ENCODE measurements around the gene TARBP2. TPM values are rescaled to one million over a fixed set of nuclear protein-coding genes. Genes with fewer than 3 reads are reported as not detected.

Gene TARBP2
- total RNA-seq, 6 donors from 2014 or later: 25.4 to 74.4 (median 36.8) TPM

DNA sequence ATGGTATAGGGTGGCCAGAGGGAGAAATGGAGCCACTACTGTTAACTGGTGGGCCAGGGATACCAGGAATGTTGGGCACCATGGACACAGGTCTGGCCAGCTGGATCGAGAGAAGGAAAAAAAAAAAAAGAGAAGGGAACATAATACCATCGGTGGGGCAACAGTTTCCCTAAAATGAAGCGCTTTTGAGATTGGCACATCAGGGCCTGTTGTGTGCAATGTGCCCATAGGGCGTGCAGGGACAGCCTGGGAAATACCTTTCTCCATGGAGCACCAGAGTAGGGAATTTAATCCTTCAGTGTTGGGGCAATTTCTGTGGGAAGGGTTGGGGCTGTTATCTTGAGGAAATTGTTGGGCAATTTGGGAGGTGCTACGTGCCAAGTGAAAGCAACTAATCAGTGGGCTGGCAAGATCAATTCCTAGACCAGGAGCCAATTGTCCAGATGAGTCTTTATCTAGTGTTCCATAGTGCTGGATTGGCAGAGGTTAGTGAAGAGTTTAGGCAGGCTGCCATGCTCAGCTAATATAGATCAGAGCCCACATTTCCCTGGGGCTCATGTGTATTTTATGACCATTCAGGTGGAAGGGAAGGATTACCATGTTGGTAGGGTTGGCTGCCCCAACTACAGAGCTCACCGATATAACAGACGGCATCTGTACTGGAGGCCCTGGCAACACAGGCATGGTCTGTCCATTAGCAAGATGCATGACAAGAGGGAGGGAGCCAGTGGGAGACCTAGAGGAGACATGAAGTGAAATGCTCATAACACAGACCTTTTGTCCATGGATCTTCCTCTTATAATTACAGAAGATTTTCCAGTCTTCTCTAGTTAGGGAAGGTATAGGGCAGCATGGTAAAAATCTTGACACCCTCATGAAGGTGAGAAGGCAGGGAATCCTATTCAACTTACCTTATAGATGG lies 31.7 kb downstream of the TARBP2 start:
- Histone ChIP-seq H3K4me3 (no peak overlapping the region), H3K36me3 (peaks cover 24 to 95% (median 83%) of the 10 kb centered on the region in 4 donors), H3K9me3 (no peaks in the 10 kb centered on the region), H3K4me1 (peaks cover 0 to 15% (median 7%) of the 10 kb centered on the region in 4 donors), H3K27ac (no peak overlapping the region), H3K27me3 (no peaks in the 10 kb centered on the region)
- DNase-seq: no peak
- ATAC-seq (ENCODE audit: low FRiP score in 2 of 2): no peak
- WGBS, 2 donors: 85 to 92% methylated on average over 7 of the region's 7 CpGs
- TF ChIP-seq EP300 (IDR thresholded peaks at IDR 0.05) (no peak), POLR2AphosphoS5 (IDR thresholded peaks at IDR 0.05) (no peak), POLR2A (IDR thresholded peaks at IDR 0.05) (no peak)
- TF ChIP-seq, protein P1, sequence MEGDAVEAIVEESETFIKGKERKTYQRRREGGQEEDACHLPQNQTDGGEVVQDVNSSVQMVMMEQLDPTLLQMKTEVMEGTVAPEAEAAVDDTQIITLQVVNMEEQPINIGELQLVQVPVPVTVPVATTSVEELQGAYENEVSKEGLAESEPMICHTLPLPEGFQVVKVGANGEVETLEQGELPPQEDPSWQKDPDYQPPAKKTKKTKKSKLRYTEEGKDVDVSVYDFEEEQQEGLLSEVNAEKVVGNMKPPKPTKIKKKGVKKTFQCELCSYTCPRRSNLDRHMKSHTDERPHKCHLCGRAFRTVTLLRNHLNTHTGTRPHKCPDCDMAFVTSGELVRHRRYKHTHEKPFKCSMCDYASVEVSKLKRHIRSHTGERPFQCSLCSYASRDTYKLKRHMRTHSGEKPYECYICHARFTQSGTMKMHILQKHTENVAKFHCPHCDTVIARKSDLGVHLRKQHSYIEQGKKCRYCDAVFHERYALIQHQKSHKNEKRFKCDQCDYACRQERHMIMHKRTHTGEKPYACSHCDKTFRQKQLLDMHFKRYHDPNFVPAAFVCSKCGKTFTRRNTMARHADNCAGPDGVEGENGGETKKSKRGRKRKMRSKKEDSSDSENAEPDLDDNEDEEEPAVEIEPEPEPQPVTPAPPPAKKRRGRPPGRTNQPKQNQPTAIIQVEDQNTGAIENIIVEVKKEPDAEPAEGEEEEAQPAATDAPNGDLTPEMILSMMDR (IDR thresholded peaks at IDR 0.05): no peak

DNA sequence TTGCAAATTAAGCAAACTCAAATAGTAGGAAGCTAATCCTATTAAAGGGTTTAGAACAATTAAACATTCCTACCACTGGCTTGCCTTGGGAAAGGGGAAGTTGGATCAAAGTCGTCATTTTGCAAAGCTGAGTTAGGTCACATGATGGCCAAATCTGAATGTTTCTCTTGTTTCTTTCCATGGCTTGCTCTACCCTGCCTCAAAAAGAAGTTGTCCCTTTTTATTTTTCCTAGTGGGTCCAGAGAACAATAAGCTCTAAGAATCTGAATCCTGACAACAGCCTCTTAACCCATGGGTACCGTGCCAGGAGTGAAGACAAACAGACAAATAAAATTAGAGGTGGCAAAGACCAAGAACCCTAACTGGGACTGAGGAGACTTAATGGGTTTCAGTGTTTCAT lies 32.4 kb downstream of the TARBP2 start:
- peak overlapping the region in 1 of 4 donors; percentile 33 for H3K27ac ChIP-seq
- H3K27me3 ChIP-seq: no peaks in the 10 kb centered on the region
- no peaks in the 10 kb centered on the region for H3K9me3 ChIP-seq
- ATAC-seq (ENCODE audit: low FRiP score in 2 of 2) (no peak), DNase-seq (no peak)
- WGBS, 2 donors: 54 to 82% methylated on average over 2 of the region's 2 CpGs
- peaks cover 0 to 22% (median 13%) of the 10 kb centered on the region in 4 donors for H3K4me1 ChIP-seq
- H3K4me3 ChIP-seq: no peak overlapping the region
- TF ChIP-seq POLR2AphosphoS5 (IDR thresholded peaks at IDR 0.05): no peak
- TF ChIP-seq, protein P1 (IDR thresholded peaks at IDR 0.05): no peak
- TF ChIP-seq POLR2A (IDR thresholded peaks at IDR 0.05): no peak
- TF ChIP-seq EP300 (IDR thresholded peaks at IDR 0.05): no peak
- H3K36me3 ChIP-seq: peaks cover 24 to 89% (median 81%) of the 10 kb centered on the region in 4 donors

DNA sequence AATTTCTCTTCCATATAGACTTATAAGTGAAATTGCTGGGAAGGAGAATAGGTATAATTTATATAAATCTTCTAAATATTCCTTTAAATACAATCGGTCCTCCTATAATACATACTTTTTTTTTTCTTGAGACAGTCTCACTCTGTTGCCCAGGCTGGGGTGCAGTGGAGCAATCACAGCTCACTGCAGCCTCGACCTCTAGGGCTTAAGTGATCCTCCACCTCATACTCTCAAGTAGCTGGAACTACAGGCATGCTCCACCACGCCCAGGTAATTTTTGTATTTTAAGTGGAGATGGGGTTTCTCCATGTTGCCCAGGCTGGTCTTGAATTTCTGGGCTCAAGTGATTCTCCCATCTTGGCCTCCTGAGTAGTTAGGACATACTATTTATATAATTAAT lies 35.9 kb downstream of the TARBP2 start:
- DNase-seq (peak in 1 of 2 donors; percentile 69), ATAC-seq (ENCODE audit: low FRiP score in 2 of 2) (peak in 1 of 2 donors; percentile 52)
- H3K4me3 ChIP-seq: no peak overlapping the region
- H3K9me3 ChIP-seq: no peaks in the 10 kb centered on the region
- 66 to 85% methylated on average over 3 of the region's 3 CpGs for WGBS, 2 donors
- H3K36me3 ChIP-seq: peaks cover 14 to 87% (median 65%) of the 10 kb centered on the region in 4 donors
- no peaks in the 10 kb centered on the region for H3K27me3 ChIP-seq
- TF ChIP-seq, protein P1 (IDR thresholded peaks at IDR 0.05): no peak
- TF ChIP-seq POLR2A (IDR thresholded peaks at IDR 0.05): no peak
- no peak for TF ChIP-seq EP300 (IDR thresholded peaks at IDR 0.05)
- no peak for TF ChIP-seq POLR2AphosphoS5 (IDR thresholded peaks at IDR 0.05)
- peak overlapping the region in 3 of 4 donors; percentile 50 to 69 (median 60) for H3K27ac ChIP-seq
- peaks cover 9 to 32% (median 22%) of the 10 kb centered on the region in 4 donors for H3K4me1 ChIP-seq

DNA sequence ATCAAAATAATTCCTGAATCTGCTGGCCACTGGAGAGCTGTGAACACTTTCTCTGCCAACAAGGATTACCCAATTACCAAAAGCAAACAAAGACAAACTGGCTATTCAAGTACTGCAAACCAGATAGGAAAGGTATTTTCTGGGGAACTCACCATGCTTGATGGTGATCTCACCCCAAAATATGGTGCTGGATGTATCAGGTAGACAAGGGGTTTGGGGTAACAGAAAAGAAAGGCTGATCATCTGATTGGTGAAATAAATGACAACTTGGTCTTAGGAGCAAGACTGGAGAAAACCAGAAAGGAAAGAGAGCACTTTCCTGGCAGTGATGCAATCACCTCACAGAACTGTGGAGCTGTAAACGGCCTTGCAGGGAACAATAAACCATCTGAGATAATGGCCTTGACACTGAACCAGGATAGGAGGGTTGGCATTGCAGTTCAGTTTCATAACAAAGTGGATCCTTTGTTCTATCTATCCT lies 37.2 kb downstream of the TARBP2 start:
- no peak overlapping the region for H3K4me3 ChIP-seq
- H3K4me1 ChIP-seq: peaks cover 9 to 32% (median 22%) of the 10 kb centered on the region in 4 donors
- H3K9me3 ChIP-seq: no peaks in the 10 kb centered on the region
- ATAC-seq (ENCODE audit: low FRiP score in 2 of 2) (peak; percentile 32 to 84), DNase-seq (no peak)
- WGBS, 2 donors: 21 to 25% methylated on average over 1 of the region's 1 CpG
- peaks cover 9 to 87% (median 62%) of the 10 kb centered on the region in 4 donors for H3K36me3 ChIP-seq
- H3K27ac ChIP-seq: peak overlapping the region; percentile 29 to 69 (median 47)
- no peak for TF ChIP-seq POLR2A (IDR thresholded peaks at IDR 0.05)
- peak in 1 of 2 donors; percentile 57 for TF ChIP-seq POLR2AphosphoS5 (IDR thresholded peaks at IDR 0.05)
- TF ChIP-seq EP300 (IDR thresholded peaks at IDR 0.05): no peak
- no peaks in the 10 kb centered on the region for H3K27me3 ChIP-seq

DNA sequence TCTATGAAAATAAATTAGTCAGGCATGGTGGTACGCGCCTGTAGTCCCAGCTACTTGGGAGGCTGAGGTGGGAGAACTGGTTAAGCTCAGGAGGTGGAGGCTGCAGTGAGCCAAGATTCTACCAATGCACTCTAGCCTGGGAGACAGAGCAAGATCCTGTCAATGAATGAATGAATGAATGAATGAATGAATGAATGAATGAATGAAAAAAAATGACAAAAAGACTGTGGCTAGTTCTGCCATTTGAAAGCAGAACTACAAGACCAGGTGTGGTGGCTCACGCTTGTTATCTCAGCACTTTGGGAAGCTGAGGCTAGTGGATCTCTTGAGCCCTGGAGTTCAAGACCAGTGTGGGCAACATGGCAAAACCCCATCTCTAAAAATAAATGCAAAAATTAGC lies 38.4 kb downstream of the TARBP2 start:
- Histone ChIP-seq H3K4me3 (no peak overlapping the region), H3K36me3 (peaks cover 9 to 81% (median 49%) of the 10 kb centered on the region in 4 donors), H3K4me1 (peaks cover 14 to 43% (median 25%) of the 10 kb centered on the region in 4 donors), H3K27ac (peak overlapping the region in 3 of 4 donors; percentile 29 to 69 (median 45)), H3K9me3 (no peaks in the 10 kb centered on the region), H3K27me3 (no peaks in the 10 kb centered on the region)
- WGBS, 2 donors: 92 to 98% methylated on average over 3 of the region's 3 CpGs
- ATAC-seq (ENCODE audit: low FRiP score in 2 of 2) (no peak), DNase-seq (no peak)
- TF ChIP-seq POLR2A (IDR thresholded peaks at IDR 0.05) (no peak), POLR2AphosphoS5 (IDR thresholded peaks at IDR 0.05) (no peak), EP300 (IDR thresholded peaks at IDR 0.05) (no peak)
- TF ChIP-seq, protein P1 (IDR thresholded peaks at IDR 0.05): no peak

Measured in upper lobe of left lung (tissue), 6 donors.